K562 (cell line): Measurements from ENCODE around the gene MCL1. TPM values are rescaled to one million over a fixed set of nuclear protein-coding genes. Genes with fewer than 3 reads are reported as not detected.
A peak's percentile ranks its signal among the peaks of the same experiment; 100 is the strongest.

Experiments used
- CHD7 ChIP-seq: fragments of 200-600 bp; sonication (generic); IDR thresholded peaks from one replicate; pipeline ENCODE4 v1.6.1; 2012; ENCODE audit warnings: mild to moderate bottlenecking, low read depth, low read length, inconsistent platforms
- KAT2B ChIP-seq: IDR thresholded peaks from one replicate; pipeline ENCODE4 v1.6.1; 2012; ENCODE audit warnings: low read depth, mild to moderate bottlenecking, control low read depth, inconsistent platforms, low read length, moderate library complexity
- PATZ1 ChIP-seq: fragments of 250-450 bp; sonication (Bioruptor Pico); IDR thresholded peaks from 2 replicates; pipeline ENCODE4 v1.5.0; 2020; ENCODE audit warnings: mild to moderate bottlenecking, borderline replicate concordance
- SOX6 ChIP-seq: fragments of 450-650 bp; IDR thresholded peaks from 2 replicates; pipeline ENCODE4 v1.6.1; 2014; ENCODE audit warnings: mild to moderate bottlenecking
- SRF ChIP-seq, 2 experiments: fragments of 250-450, 450-650 bp in 1 of 2; sonication (Bioruptor Pico) in 1 of 2; sonication (generic) in 1 of 2; formaldehyde crosslinking; IDR thresholded peaks; 2 replicates each; pipeline versions ENCODE4 v1.5.0 to v1.5.1; 2020 to 2022; ENCODE audit warnings: mild to moderate bottlenecking in 1 of 2, missing genetic modification reagents in 1 of 2
- ZBTB8A ChIP-seq: fragments of 450-650 bp; IDR thresholded peaks from 2 replicates; pipeline ENCODE4 v1.6.1; 2018; ENCODE audit warnings: mild to moderate bottlenecking, moderate library complexity; ENCODE audit not compliant: partially characterized antibody
- ZNF280A ChIP-seq: fragments of 450-650 bp; IDR thresholded peaks from 2 replicates; pipeline ENCODE4 v1.6.1; 2018; ENCODE audit warnings: mild to moderate bottlenecking, low read depth; ENCODE audit not compliant: partially characterized antibody
- ZNF740 ChIP-seq, 3 experiments: fragments of 200-800 bp in 1 of 3; sonication (Bioruptor generic) in 1 of 3; sonication (generic) in 1 of 3; formaldehyde crosslinking in 1 of 3; IDR thresholded peaks; 2 replicates each; pipeline versions ENCODE4 v1.6.1 to v1.8.0; 2016 to 2022; ENCODE audit warnings: mild to moderate bottlenecking in 2 of 3, missing compliant biosample characterization in 2 of 3, missing genetic modification characterization in 2 of 3, missing genetic modification reagents in 1 of 3
- polyA plus RNA-seq, 8 experiments: library from polyadenylated mRNA; depleted of rRNA in 4 of 8; stranded (reverse) in 5 of 8; unstranded in 3 of 8; fragments of >200 nt; fragmentation: Nextera tagmentation in 2 of 8; fragmentation: Illumina TruSeq in 1 of 8; extraction: Ambion mirVana in 2 of 8; extraction: Trizol in 1 of 8; gene quantifications; 2 replicates each; pipeline versions ENCODE4 v1.2.1 to v1.2.3, GENCODE V29; 2011 to 2014; ENCODE audit warnings: inconsistent platforms in 1 of 8, missing spikeins in 1 of 8
- total RNA-seq, 7 experiments: library from RNA; depleted of rRNA in 6 of 7; stranded (reverse); fragments of >200 nt in 6 of 7; fragmentation: Illumina TruSeq in 2 of 7; extraction: Trizol in 2 of 7; gene quantifications; 2 replicates each; pipeline versions ENCODE4 v1.2.1 to v1.2.3, GENCODE V29; 2011 to 2021; ENCODE audit warnings: low replicate concordance in 1 of 7

The MCL1 gene
- total and polyA plus RNA-seq, 9 of the 15 experiments (the other 6 are each of a cell fraction or from before 2014, with no cell fraction given), result 27.1 to 224 (median 138) TPM

GRCh38 chr1:150579110-150579944, at the start of gene MCL1 (continued):
- TF ChIP-seq PATZ1 (no peak), ZNF280A (no peak), ZNF740 (CRISPR knock-in tag; IDR thresholded peaks at IDR 0.05) (peak; percentile 87), ZNF740 (tag; IDR thresholded peaks at IDR 0.05) (peak in 1 of 2 experiments; percentile 51; a peak in 1 of 4 replicates), SOX6 (peak; percentile 38; the same call in 1 of the 2 replicates), KAT2B (no peak), SRF (CRISPR knock-in tag; IDR thresholded peaks at IDR 0.05) (peak; percentile 99), CHD7 (no peak), ZBTB8A (no peak)
